Heart left ventricle (tissue), 16 donors: Measurements from ENCODE around the gene MRPS18A. TPM values are rescaled to one million over a fixed set of nuclear protein-coding genes. Genes with fewer than 3 reads are reported as not detected.

Source experiments
- ATAC-seq, 4 donors: fragments of 200-7000 bp; cut with Tn5 transposase; one replicate each; pipeline ENCODE4 v1.9.1; 2020 to 2022; ENCODE audit warnings: moderate library complexity in 4 of 4, mild to moderate bottlenecking in 3 of 4, moderate number of reproducible peaks in 1 of 4
- DNase-seq, 5 donors: peaks; one replicate each; pipeline ENCODE4 v3.0.0-alpha.2; 2020
- H3K27ac ChIP-seq, 12 donors: fragments of 200-600 bp; sonication (generic) in 4 of 12; one replicate each; pipeline versions ENCODE4 v1.5.0 to v1.8.0; 2016 to 2022; ENCODE audit warnings: mild to moderate bottlenecking in 2 of 12
- H3K27me3 ChIP-seq, 9 donors: fragments of 200-600 bp; sonication (generic) in 2 of 9; one replicate each; pipeline versions ENCODE4 v1.5.1 to v1.8.0; 2016 to 2022; ENCODE audit warnings: mild to moderate bottlenecking in 3 of 9
- H3K36me3 ChIP-seq, 9 donors: fragments of 200-600 bp; sonication (generic) in 2 of 9; one replicate each; pipeline versions ENCODE4 v1.5.0 to v1.8.0; 2018 to 2022; ENCODE audit warnings: mild to moderate bottlenecking in 2 of 9
- H3K4me1 ChIP-seq, 12 donors: fragments of 200-600 bp; sonication (generic) in 4 of 12; one replicate each; pipeline versions ENCODE4 v1.5.0 to v1.8.0; 2016 to 2022; ENCODE audit warnings: mild to moderate bottlenecking in 3 of 12
- H3K4me3 ChIP-seq, 12 donors: fragments of 200-600 bp; sonication (generic) in 4 of 12; one replicate each; pipeline versions ENCODE4 v1.5.0 to v1.8.0; 2017 to 2022; ENCODE audit warnings: mild to moderate bottlenecking in 9 of 12, moderate library complexity in 4 of 12
- H3K9me3 ChIP-seq, 12 donors: fragments of 200-600 bp; sonication (generic) in 4 of 12; one replicate each; pipeline versions ENCODE4 v1.5.0 to v1.8.0; 2016 to 2022; ENCODE audit warnings: mild to moderate bottlenecking in 1 of 12
- POLR2A ChIP-seq, 2 donors: fragments of 450-650 bp; IDR thresholded peaks; one replicate each; pipeline ENCODE4 v1.6.1; 2017; ENCODE audit warnings: antibody characterized with exemption in 2 of 2, mild to moderate bottlenecking in 2 of 2, moderate library complexity in 2 of 2
- WGBS, 4 donors: extraction: QIAGEN DNeasy Blood & Tissue Kit in 2 of 4; methylation state at CpG; one replicate each; pipeline versions ENCODE4 v1.1.5 to v1.1.7; 2013 to 2018; 5-methylcytosine and 5-hydroxymethylcytosine counted together
- intact Hi-C, 10 donors: fragments of 100-400 bp; cut with DNase I; formaldehyde crosslinking; loops; one replicate each; pipeline versions ENCODE4 v1.11.1 to v1.14.2; 2022
- polyA plus RNA-seq, 2 donors: library from polyadenylated mRNA; stranded (reverse); fragments of 200-250 nt; gene quantifications; one replicate each; pipeline ENCODE4 v1.2.3, GENCODE V29; 2013
- total RNA-seq, 9 donors: library from RNA; depleted of rRNA in 2 of 9; stranded (reverse); fragments of >200 nt in 2 of 9; fragmentation: NEBNext Ultra II Directional in 3 of 9; extraction: Animal tissue kit (Norgen Biotek cat#: 25700) in 3 of 9; gene quantifications; one replicate each; pipeline versions ENCODE4 v1.1.0 to v1.2.4, GENCODE V29; 2016 to 2023
- TF ChIP-seq, protein P1 (sequence below), 12 donors: fragments of 200-600 bp; sonication (generic) in 4 of 12; IDR thresholded peaks; one replicate each; pipeline versions ENCODE4 v1.5.0 to v1.8.0; 2018 to 2022; ENCODE audit warnings: antibody characterized with exemption in 12 of 12, mild to moderate bottlenecking in 5 of 12
- donor health status: ischemic (EF 13 %, LVEDD 7.1; RV severe dilation, severe dysfunction).
- donor health status: healthy with polysubstance abuse.
- donor health status: DM: no; HTN: yes; CAD: no.
- donor health status: DM: no; HTN: no; CAD: no.
- donor health status: ischemic (EF 25% LVEDD 6.9; RV normal size, moderate dysfunction).
- donor health status: ischemic (EF 25% LVEDD 5.7; RV mildly dilated, moderate dysfunction).
- donor health status: healthy.
- donor health status: DM: yes; HTN: yes; CAD: no.
- donor health status: ischemic (EF 35%, LVEDD 5.7; RV mildly dilated, moderate dysfunction).
- donor health status: nonischemic (EF 11% LVEDD 7.7; RV severe dilation, severe dysfunction).
- donor health status: DM: yes; HTN: yes; CAD: no.
- donor health status: PGD.
- donor health status: ischemic (EF 29% LVEDD 5.4; RV normal size, mild dysfunction).
- donor health status: nonischemic (EF 23%, LVEDD 6.1; RV moderate dilation, normal function).

MRPS18A gene
- total and polyA plus RNA-seq, 11 donors: 37.4 to 105 (median 44.3) TPM

DNA sequence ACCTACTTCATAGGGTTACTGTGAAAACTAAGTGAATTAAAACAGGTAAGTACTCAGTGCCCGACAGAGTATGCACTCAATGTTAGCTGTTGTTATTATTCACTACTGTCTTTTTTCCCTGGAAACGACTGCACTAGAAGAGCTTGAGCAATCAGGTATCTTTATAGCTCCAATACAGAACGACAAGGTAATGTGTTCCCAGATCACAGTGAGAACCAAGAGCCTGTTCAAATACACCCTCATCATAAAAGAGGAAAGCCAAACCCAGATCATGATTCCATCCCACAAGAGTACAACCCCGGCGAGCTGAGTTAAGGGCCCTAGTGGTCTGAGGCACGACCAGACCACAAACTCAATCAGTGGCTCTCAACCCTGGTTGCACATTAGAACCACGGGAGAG is 9.8 kb downstream of the MRPS18A start:
- no peak for ATAC-seq
- WGBS, 4 donors: 82 to 91% (median 89%) methylated on average over 7 of the region's 7 CpGs
- TF ChIP-seq, protein P1, sequence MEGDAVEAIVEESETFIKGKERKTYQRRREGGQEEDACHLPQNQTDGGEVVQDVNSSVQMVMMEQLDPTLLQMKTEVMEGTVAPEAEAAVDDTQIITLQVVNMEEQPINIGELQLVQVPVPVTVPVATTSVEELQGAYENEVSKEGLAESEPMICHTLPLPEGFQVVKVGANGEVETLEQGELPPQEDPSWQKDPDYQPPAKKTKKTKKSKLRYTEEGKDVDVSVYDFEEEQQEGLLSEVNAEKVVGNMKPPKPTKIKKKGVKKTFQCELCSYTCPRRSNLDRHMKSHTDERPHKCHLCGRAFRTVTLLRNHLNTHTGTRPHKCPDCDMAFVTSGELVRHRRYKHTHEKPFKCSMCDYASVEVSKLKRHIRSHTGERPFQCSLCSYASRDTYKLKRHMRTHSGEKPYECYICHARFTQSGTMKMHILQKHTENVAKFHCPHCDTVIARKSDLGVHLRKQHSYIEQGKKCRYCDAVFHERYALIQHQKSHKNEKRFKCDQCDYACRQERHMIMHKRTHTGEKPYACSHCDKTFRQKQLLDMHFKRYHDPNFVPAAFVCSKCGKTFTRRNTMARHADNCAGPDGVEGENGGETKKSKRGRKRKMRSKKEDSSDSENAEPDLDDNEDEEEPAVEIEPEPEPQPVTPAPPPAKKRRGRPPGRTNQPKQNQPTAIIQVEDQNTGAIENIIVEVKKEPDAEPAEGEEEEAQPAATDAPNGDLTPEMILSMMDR (IDR thresholded peaks at IDR 0.05): no peak
- no peak for TF ChIP-seq POLR2A (IDR thresholded peaks at IDR 0.05)
- peaks cover 0 to 45% (median 16%) of the 10 kb centered on the region in 12 donors for H3K4me1 ChIP-seq
- no peak for DNase-seq
- peak overlapping the region in 1 of 12 donors; percentile 18 for H3K27ac ChIP-seq
- H3K27me3 ChIP-seq: no peaks in the 10 kb centered on the region
- peaks cover 3 to 100% (median 82%) of the 10 kb centered on the region in 9 donors for H3K36me3 ChIP-seq
- H3K4me3 ChIP-seq: no peak overlapping the region
- no peaks in the 10 kb centered on the region for H3K9me3 ChIP-seq
- intact Hi-C loops: loop anchor here in 1 of 10 donors (5.0 kb wide), 1 partner anchor 85 kb away; no protein-coding TSS in a partner anchor

DNA sequence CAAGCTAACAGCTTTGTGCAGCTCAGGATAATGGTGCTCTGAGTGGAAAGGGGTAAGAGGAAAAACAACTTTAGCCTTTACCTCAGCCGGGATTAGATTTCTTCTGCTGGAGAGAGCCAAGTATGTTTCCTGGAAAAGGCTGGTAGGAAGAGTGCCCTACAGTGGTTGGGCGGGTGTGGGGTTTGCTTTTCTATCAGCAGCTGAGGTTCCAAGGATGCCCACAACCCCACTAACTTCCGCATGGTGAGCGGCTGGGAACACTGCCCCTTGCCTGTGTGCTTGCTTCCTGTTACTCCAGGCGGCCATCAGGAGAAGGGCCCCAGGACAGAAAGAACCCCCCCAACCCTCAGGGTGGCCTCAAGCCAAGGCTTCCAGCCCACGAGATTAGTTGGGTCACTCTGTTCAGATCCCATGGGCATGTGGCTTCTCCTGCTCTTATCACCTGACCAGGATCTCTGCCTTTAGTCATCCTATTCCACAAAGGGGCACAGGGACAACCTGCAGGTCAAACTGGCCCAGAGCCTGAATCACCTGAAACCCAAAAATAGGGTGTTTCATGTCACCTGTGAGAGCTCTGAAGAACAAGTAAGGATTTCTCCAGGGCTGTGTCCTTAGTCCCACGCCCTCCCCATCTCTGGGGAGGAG is 10.5 kb downstream of the MRPS18A start:
- WGBS, 4 donors: 78 to 86% (median 83%) methylated on average over 7 of the region's 7 CpGs
- H3K27me3 ChIP-seq: no peaks in the 10 kb centered on the region
- ATAC-seq (peak in 1 of 4 donors; percentile 23), DNase-seq (no peak)
- peak overlapping the region in 5 of 12 donors; percentile 17 to 54 (median 33) for H3K27ac ChIP-seq
- peaks cover 3 to 100% (median 89%) of the 10 kb centered on the region in 9 donors for H3K36me3 ChIP-seq
- H3K4me3 ChIP-seq: no peak overlapping the region
- no peaks in the 10 kb centered on the region for H3K9me3 ChIP-seq
- peaks cover 0 to 39% (median 14%) of the 10 kb centered on the region in 12 donors for H3K4me1 ChIP-seq
- intact Hi-C loops: loop anchor here in 1 of 10 donors (5.0 kb wide), 1 partner anchor 85 kb away; no protein-coding TSS in a partner anchor
- TF ChIP-seq, protein P1 (IDR thresholded peaks at IDR 0.05): no peak
- TF ChIP-seq POLR2A (IDR thresholded peaks at IDR 0.05): no peak

DNA sequence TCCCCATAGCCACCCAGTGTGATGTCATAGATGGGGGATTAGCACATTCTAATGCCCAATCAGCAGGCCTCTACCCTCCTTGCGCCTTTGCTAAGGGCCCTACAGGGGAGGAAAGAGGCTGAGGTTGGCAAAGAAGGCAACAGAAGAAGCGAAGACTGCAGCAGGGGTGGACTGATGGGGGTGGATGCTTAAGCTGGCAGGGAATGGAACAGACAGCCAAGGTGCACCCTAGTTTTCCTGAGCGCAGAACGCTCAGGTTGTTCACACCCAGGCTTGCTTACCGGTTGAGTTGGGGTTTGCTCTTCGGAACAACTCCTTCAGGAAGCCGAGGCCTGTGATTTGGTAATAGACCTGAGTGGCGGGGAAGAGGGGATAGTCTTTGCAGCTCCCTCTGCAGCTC is 12.7 kb downstream of the MRPS18A start:
- H3K4me1 ChIP-seq: peaks cover 0 to 36% (median 12%) of the 10 kb centered on the region in 12 donors
- ATAC-seq (no peak), DNase-seq (no peak)
- WGBS, 4 donors: 93 to 97% (median 95%) methylated on average over 8 of the region's 8 CpGs
- H3K4me3 ChIP-seq: no peak overlapping the region
- H3K27me3 ChIP-seq: no peaks in the 10 kb centered on the region
- TF ChIP-seq POLR2A (IDR thresholded peaks at IDR 0.05): no peak
- TF ChIP-seq, protein P1 (IDR thresholded peaks at IDR 0.05): no peak
- no peaks in the 10 kb centered on the region for H3K9me3 ChIP-seq
- no peak overlapping the region for H3K27ac ChIP-seq
- H3K36me3 ChIP-seq: peaks cover 3 to 99% (median 94%) of the 10 kb centered on the region in 9 donors
- intact Hi-C loops: loop anchor here in 1 of 10 donors (5.0 kb wide), 1 partner anchor 87 kb away; no protein-coding TSS in a partner anchor

DNA sequence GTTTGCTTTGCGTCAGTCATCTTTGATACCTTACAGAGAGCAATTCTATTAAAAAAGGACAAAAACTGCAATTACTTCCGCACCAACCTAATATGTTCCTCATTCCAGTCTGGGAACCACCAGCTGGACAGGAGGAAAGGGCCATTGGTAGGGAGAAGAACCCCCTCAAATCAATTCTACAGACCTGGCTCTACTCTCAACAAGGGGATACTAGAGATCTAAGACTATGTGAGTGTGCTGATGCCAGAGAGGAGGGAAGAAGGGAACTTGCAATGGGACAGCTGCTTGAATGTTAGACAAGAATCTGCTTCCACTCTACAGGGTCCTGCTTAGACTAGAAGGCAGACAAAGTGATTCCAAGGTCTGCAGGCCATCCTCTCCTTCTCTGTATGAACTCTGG is 13.3 kb downstream of the MRPS18A start:
- ATAC-seq (no peak), DNase-seq (no peak)
- H3K4me3 ChIP-seq: no peak overlapping the region
- H3K36me3 ChIP-seq: peaks cover 3 to 93% (median 89%) of the 10 kb centered on the region in 9 donors
- no peak overlapping the region for H3K27ac ChIP-seq
- no peaks in the 10 kb centered on the region for H3K27me3 ChIP-seq
- peaks cover 0 to 42% (median 18%) of the 10 kb centered on the region in 12 donors for H3K4me1 ChIP-seq
- H3K9me3 ChIP-seq: no peaks in the 10 kb centered on the region
- intact Hi-C loops: no loop called here
- TF ChIP-seq POLR2A (IDR thresholded peaks at IDR 0.05): no peak
- TF ChIP-seq, protein P1 (IDR thresholded peaks at IDR 0.05): no peak
- 93 to 97% (median 95%) methylated on average over 2 of the region's 2 CpGs for WGBS, 4 donors
